ENCODE measurements around the gene DNASE1L2. TPM values are rescaled to one million over a fixed set of nuclear protein-coding genes. Genes with fewer than 3 reads are reported as not detected.

DNASE1L2 gene
- total and polyA plus RNA-seq, 5 donors: 0.17 to 0.48 (median 0.40) TPM

GRCh38 chr16:2282866-2283555 is 46.8 kb downstream of the DNASE1L2 start:
- Histone ChIP-seq H3K27me3 (ENCODE audit: control insufficient read depth, insufficient read depth) (no peaks in the 10 kb centered on the region), H3K9me3 (ENCODE audit: control insufficient read depth, low read length) (no peaks in the 10 kb centered on the region), H3K4me3 (ENCODE audit: low read length) (no peak overlapping the region), H3K27ac (ENCODE audit: low read length) (no peak overlapping the region), H3K4me1 (ENCODE audit: control insufficient read depth, insufficient read depth, low read length) (no peaks in the 10 kb centered on the region)
- no peak for ATAC-seq
- intact Hi-C loops (cut with DNase I): no loop called here
- 86% methylated on average over 26 of the region's 26 CpGs for WGBS
- DNase-seq: peak in 1 of 3 donors; percentile 48

- WGBS: 89% methylated on average over 37 of the region's 37 CpGs
These were observed 47.9 kb downstream of the DNASE1L2 start for GRCh38 chr16:2284001-2284770.

DNA sequence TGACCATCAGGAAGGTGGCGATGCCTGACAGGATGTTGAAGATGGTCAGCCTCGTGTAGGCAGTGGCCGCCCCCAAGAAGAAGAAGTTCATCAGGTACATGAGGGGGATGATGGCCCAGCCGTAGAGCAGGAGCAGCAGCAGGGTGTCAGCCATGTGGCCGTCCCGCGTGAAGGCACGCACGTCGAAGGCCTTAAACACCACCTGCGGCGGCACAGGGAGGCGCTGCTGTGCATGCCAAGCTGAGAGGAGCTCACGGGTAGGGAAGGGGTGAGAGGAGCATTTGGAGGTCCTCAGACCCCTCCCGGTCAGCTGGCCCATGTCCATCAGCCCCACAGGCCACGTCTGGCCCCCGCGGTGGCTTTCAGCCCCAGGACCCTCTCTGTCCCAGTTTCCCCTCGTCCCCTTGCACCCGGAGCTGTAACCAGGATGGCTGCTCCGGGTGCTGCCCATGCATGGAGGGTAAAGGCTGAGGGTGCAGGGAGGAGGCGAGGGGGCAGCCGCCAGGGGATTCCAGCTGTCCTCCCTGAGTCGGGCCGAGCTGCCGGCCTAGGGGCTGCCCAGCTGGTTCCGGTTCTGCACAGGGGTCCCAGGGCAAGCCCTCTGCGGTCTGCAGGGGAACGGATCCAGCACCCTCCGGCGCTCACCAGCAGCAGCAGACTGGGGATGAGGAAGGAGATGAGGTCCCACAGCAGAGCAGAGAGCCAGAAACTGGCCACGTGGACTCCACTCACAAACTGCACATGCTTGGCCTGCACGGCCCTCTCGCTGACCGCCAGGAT is 48.7 kb downstream of the DNASE1L2 start:
- no peaks in the 10 kb centered on the region for H3K9me3 ChIP-seq (ENCODE audit: control insufficient read depth, low read length)
- ATAC-seq: no peak
- H3K27ac ChIP-seq (ENCODE audit: low read length): no peak overlapping the region
- whole genome bisulfite sequencing: 87% methylated on average over 35 of the region's 35 CpGs
- DNase-seq: peak in 2 of 3 donors; percentile 35 to 39
- no peaks in the 10 kb centered on the region for H3K27me3 ChIP-seq (ENCODE audit: control insufficient read depth, insufficient read depth)
- H3K4me3 ChIP-seq (ENCODE audit: low read length): no peak overlapping the region
- H3K4me1 ChIP-seq (ENCODE audit: control insufficient read depth, insufficient read depth, low read length): no peaks in the 10 kb centered on the region
- intact Hi-C loops (cut with DNase I): no loop called here

More at GRCh38 chr16:2284001-2284770, 47.9 kb downstream of the DNASE1L2 start:
- Histone ChIP-seq H3K27ac (ENCODE audit: low read length) (no peak overlapping the region), H3K9me3 (ENCODE audit: control insufficient read depth, low read length) (no peaks in the 10 kb centered on the region), H3K27me3 (ENCODE audit: control insufficient read depth, insufficient read depth) (no peaks in the 10 kb centered on the region), H3K4me1 (ENCODE audit: control insufficient read depth, insufficient read depth, low read length) (no peaks in the 10 kb centered on the region), H3K4me3 (ENCODE audit: low read length) (no peak overlapping the region)
- DNase-seq: peak in 1 of 3 donors; percentile 40
- intact Hi-C loops (cut with DNase I): no loop called here
- ATAC-seq: peak in 1 of 2 donors; percentile 12

- no peaks in the 10 kb centered on the region for H3K9me3 ChIP-seq (ENCODE audit: control insufficient read depth, low read length)
- ATAC-seq (no peak), DNase-seq (peak in 2 of 3 donors; percentile 50 to 54)
- H3K27me3 ChIP-seq (ENCODE audit: control insufficient read depth, insufficient read depth): no peaks in the 10 kb centered on the region
- no peak overlapping the region for H3K27ac ChIP-seq (ENCODE audit: low read length)
- 77% methylated on average over 13 of the region's 13 CpGs for WGBS
- H3K4me1 ChIP-seq (ENCODE audit: control insufficient read depth, insufficient read depth, low read length): no peaks in the 10 kb centered on the region
- intact Hi-C loops (cut with DNase I): no loop called here
- H3K4me3 ChIP-seq (ENCODE audit: low read length): no peak overlapping the region
These were observed 49.5 kb downstream of the DNASE1L2 start for GRCh38 chr16:2285731-2286191.

GRCh38 chr16:2286550-2286949 is 50.3 kb downstream of the DNASE1L2 start:
- peak in 2 of 3 donors; percentile 33 to 48 for DNase-seq
- H3K4me1 ChIP-seq (ENCODE audit: control insufficient read depth, insufficient read depth, low read length): no peaks in the 10 kb centered on the region
- H3K9me3 ChIP-seq (ENCODE audit: control insufficient read depth, low read length): no peaks in the 10 kb centered on the region
- intact Hi-C loops (cut with DNase I): no loop called here
- ATAC-seq: no peak
- H3K27me3 ChIP-seq (ENCODE audit: control insufficient read depth, insufficient read depth): no peaks in the 10 kb centered on the region
- no peak overlapping the region for H3K27ac ChIP-seq (ENCODE audit: low read length)
- WGBS: 89% methylated on average over 17 of the region's 17 CpGs
- no peak overlapping the region for H3K4me3 ChIP-seq (ENCODE audit: low read length)

GRCh38 chr16:2287916-2288547 is 51.8 kb downstream of the DNASE1L2 start:
- intact Hi-C loops (cut with DNase I): no loop called here
- Histone ChIP-seq H3K4me3 (ENCODE audit: low read length) (no peak overlapping the region), H3K4me1 (ENCODE audit: control insufficient read depth, insufficient read depth, low read length) (no peaks in the 10 kb centered on the region), H3K27ac (ENCODE audit: low read length) (no peak overlapping the region), H3K27me3 (ENCODE audit: control insufficient read depth, insufficient read depth) (no peaks in the 10 kb centered on the region), H3K9me3 (ENCODE audit: control insufficient read depth, low read length) (no peaks in the 10 kb centered on the region)
- 82% methylated on average over 35 of the region's 35 CpGs for WGBS
- ATAC-seq (no peak), DNase-seq (peak in 2 of 3 donors; percentile 40 to 50)

Small RNA genes within 50 kb of the gene (microRNA-seq; reads per million reads assigned to microRNA genes)
- gene MIR3677: 0 to 0.42 reads per million in 2 donors
- 0 reads per million in 2 donors for gene MIR4717

Other genes with a start within 250 kb of the DNASE1L2 start
- gene SYNGR3, start 246.5 kb upstream of the DNASE1L2 start, total RNA-seq: 1 to 10 TPM in 1 of 4 donors, under 1 TPM in 3; 0.57 to 1.0 (median 0.68) TPM
- gene SYNGR3, start 246.5 kb upstream of the DNASE1L2 start, polyA plus RNA-seq: 1.4 TPM
- gene ZNF598, start 226.6 kb upstream of the DNASE1L2 start, total RNA-seq: 10 to 100 TPM; 16.8 to 20.5 (median 17.5) TPM
- 14.0 TPM for gene ZNF598, start 226.6 kb upstream of the DNASE1L2 start, polyA plus RNA-seq
- not detected for gene NPW, start 216.7 kb upstream of the DNASE1L2 start, total RNA-seq
- not detected for gene NPW, start 216.7 kb upstream of the DNASE1L2 start, polyA plus RNA-seq
- gene NHERF2, start 209.5 kb upstream of the DNASE1L2 start, total RNA-seq: 100 to 1,000 TPM; 131 to 257 (median 158) TPM
- 228 TPM for gene NHERF2, start 209.5 kb upstream of the DNASE1L2 start, polyA plus RNA-seq
- 10 to 100 TPM in 3 of 4 donors, 1 to 10 TPM in 1; 4.3 to 14.0 (median 12.5) TPM for gene NTHL1, start 188.6 kb upstream of the DNASE1L2 start, total RNA-seq
- gene NTHL1, start 188.6 kb upstream of the DNASE1L2 start, polyA plus RNA-seq: 21.3 TPM
- gene TSC2, start 188.5 kb upstream of the DNASE1L2 start, total RNA-seq: 10 to 100 TPM; 67.3 to 72.4 (median 69.4) TPM
- gene TSC2, start 188.5 kb upstream of the DNASE1L2 start, polyA plus RNA-seq: 34.7 TPM
- gene PKD1, start 100.5 kb upstream of the DNASE1L2 start, total RNA-seq: 100 to 1,000 TPM in 2 of 4 donors, 10 to 100 TPM in 2; 95.9 to 111 (median 99.1) TPM
- 98.4 TPM for gene PKD1, start 100.5 kb upstream of the DNASE1L2 start, polyA plus RNA-seq
- gene RAB26, start 87.8 kb upstream of the DNASE1L2 start, total RNA-seq: under 1 TPM in 3 of 4 donors, not detected in 1; 0.24 to 0.89 (median 0.88) TPM
- gene RAB26, start 87.8 kb upstream of the DNASE1L2 start, polyA plus RNA-seq: 0.95 TPM
- 10 to 100 TPM; 26.1 to 39.2 (median 33.0) TPM for gene TRAF7, start 80.7 kb upstream of the DNASE1L2 start, total RNA-seq
- 17.7 TPM for gene TRAF7, start 80.7 kb upstream of the DNASE1L2 start, polyA plus RNA-seq
- gene CASKIN1, start 39.8 kb upstream of the DNASE1L2 start, total RNA-seq: 10 to 100 TPM in 3 of 4 donors, 1 to 10 TPM in 1; 9.3 to 26.5 (median 12.3) TPM
- 9.7 TPM for gene CASKIN1, start 39.8 kb upstream of the DNASE1L2 start, polyA plus RNA-seq
- 10 to 100 TPM; 24.2 to 29.3 (median 27.0) TPM for gene MLST8, start 31.0 kb upstream of the DNASE1L2 start, total RNA-seq
- 33.3 TPM for gene MLST8, start 31.0 kb upstream of the DNASE1L2 start, polyA plus RNA-seq
- 10 to 100 TPM in 1 of 4 donors, 1 to 10 TPM in 3; 6.8 to 11.0 (median 7.9) TPM for gene BRICD5, start 25.6 kb upstream of the DNASE1L2 start, total RNA-seq
- gene BRICD5, start 25.6 kb upstream of the DNASE1L2 start, polyA plus RNA-seq: 3.4 TPM
- gene PGP, start 21.6 kb upstream of the DNASE1L2 start, total RNA-seq: 10 to 100 TPM; 20.2 to 24.8 (median 21.5) TPM
- 19.3 TPM for gene PGP, start 21.6 kb upstream of the DNASE1L2 start, polyA plus RNA-seq
- gene E4F1, start 12.9 kb upstream of the DNASE1L2 start, total RNA-seq: 10 to 100 TPM; 11.8 to 16.1 (median 14.2) TPM
- 13.7 TPM for gene E4F1, start 12.9 kb upstream of the DNASE1L2 start, polyA plus RNA-seq
- 100 to 1,000 TPM; 110 to 145 (median 121) TPM for gene ECI1, start 15.1 kb downstream of the DNASE1L2 start, total RNA-seq
- gene ECI1, start 15.1 kb downstream of the DNASE1L2 start, polyA plus RNA-seq: 166 TPM
- 100 to 1,000 TPM; 103 to 114 (median 110) TPM for gene RNPS1, start 31.7 kb downstream of the DNASE1L2 start, total RNA-seq
- gene RNPS1, start 31.7 kb downstream of the DNASE1L2 start, polyA plus RNA-seq: 105 TPM
- gene ABCA3, start 104.3 kb downstream of the DNASE1L2 start, total RNA-seq: 10 to 100 TPM in 1 of 4 donors, 1 to 10 TPM in 3; 7.7 to 11.3 (median 8.5) TPM
- gene ABCA3, start 104.3 kb downstream of the DNASE1L2 start, polyA plus RNA-seq: 6.9 TPM
- 1 to 10 TPM in 3 of 4 donors, under 1 TPM in 1; 0.78 to 1.9 (median 1.5) TPM for gene CCNF, start 193.0 kb downstream of the DNASE1L2 start, total RNA-seq
- 0.70 TPM for gene CCNF, start 193.0 kb downstream of the DNASE1L2 start, polyA plus RNA-seq
- gene TEDC2, start 223.7 kb downstream of the DNASE1L2 start, total RNA-seq: 1 to 10 TPM in 2 of 4 donors, under 1 TPM in 2; 0.58 to 2.2 (median 1.2) TPM
- 1.5 TPM for gene TEDC2, start 223.7 kb downstream of the DNASE1L2 start, polyA plus RNA-seq
- 1 to 10 TPM in 2 of 4 donors, under 1 TPM in 2; 0.50 to 1.8 (median 0.90) TPM for gene NTN3, start 234.9 kb downstream of the DNASE1L2 start, total RNA-seq
- 0.59 TPM for gene NTN3, start 234.9 kb downstream of the DNASE1L2 start, polyA plus RNA-seq
- gene TBC1D24, start 238.7 kb downstream of the DNASE1L2 start, total RNA-seq: 10 to 100 TPM; 11.6 to 15.5 (median 13.0) TPM
- gene TBC1D24, start 238.7 kb downstream of the DNASE1L2 start, polyA plus RNA-seq: 5.7 TPM